ENCODE data around the gene PARN.
"Not testable (repeated sequence)": the region's sequence is repeated elsewhere in the genome, so short reads cannot be mapped to it uniquely, and the experiment has no call there.

The PARN gene

GRCh38 chr16:14640538-14640937 is 10.5 kb upstream of the PARN start:
- no peak for TF ChIP-seq ZFP30 (CRISPR knock-in tag; IDR thresholded peaks at IDR 0.05)
- no peak for TF ChIP-seq RARB (CRISPR knock-in tag; IDR thresholded peaks at IDR 0.05)
- TF ChIP-seq, protein P1, sequence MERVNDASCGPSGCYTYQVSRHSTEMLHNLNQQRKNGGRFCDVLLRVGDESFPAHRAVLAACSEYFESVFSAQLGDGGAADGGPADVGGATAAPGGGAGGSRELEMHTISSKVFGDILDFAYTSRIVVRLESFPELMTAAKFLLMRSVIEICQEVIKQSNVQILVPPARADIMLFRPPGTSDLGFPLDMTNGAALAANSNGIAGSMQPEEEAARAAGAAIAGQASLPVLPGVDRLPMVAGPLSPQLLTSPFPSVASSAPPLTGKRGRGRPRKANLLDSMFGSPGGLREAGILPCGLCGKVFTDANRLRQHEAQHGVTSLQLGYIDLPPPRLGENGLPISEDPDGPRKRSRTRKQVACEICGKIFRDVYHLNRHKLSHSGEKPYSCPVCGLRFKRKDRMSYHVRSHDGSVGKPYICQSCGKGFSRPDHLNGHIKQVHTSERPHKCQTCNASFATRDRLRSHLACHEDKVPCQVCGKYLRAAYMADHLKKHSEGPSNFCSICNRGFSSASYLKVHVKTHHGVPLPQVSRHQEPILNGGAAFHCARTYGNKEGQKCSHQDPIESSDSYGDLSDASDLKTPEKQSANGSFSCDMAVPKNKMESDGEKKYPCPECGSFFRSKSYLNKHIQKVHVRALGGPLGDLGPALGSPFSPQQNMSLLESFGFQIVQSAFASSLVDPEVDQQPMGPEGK (CRISPR knock-in tag; IDR thresholded peaks at IDR 0.05; ENCODE audit: borderline replicate concordance) = no peak
- no peak for TF ChIP-seq BACH2 (CRISPR knock-in tag; IDR thresholded peaks at IDR 0.05; ENCODE audit: borderline replicate concordance)
- ATAC-seq = no peak

- not testable (repeated sequence) for ATAC-seq
Observed at GRCh38 chr16:14636951-14637240, 6.8 kb upstream of the PARN start.

GRCh38 chr16:14636179-14636950 is 6.3 kb upstream of the PARN start:
- not testable (repeated sequence) for ATAC-seq

DNA sequence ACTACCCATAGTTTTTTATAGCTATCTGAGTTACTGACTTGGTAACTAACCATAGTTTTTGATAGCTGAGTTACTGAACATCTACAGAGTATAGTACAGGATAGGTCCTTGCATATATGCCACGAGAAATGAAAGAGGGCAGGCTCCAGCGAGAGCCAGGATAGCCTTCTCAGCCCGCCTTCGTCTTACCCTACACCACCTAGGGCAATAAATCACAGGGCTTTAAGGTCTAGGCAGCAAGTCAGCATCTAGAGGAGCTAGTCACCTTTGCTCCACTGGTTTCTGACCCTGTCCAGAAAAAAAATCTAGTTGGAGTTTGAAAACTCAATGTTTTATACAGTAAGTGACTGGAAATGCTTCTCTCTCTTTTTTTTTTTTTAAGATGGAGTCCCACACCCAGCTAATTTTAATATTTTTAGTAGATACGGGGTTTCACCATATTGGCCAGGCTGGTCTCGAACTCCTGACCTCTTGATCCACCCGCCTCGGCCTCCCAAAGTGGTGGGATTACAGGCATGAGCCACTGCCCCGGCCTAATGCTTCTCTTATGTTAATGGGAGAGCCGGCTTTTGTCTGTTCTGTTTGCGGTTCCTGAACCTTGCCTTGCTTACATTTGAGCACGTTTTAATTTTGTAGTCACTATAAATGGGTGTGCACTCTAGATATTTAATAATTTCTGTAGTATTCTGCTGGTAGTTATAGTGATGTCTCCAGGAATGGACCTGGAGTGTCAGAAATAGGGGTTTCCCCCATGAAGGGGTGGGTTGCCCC is 5.5 kb upstream of the PARN start:
- TF ChIP-seq BACH2 (CRISPR knock-in tag; IDR thresholded peaks at IDR 0.05; ENCODE audit: borderline replicate concordance) (no peak), TOX (CRISPR knock-in tag; IDR thresholded peaks at IDR 0.05; ENCODE audit: borderline replicate concordance) (no peak), OSR1 (CRISPR knock-in tag; IDR thresholded peaks at IDR 0.05) (no peak), ARNTL (CRISPR knock-in tag; IDR thresholded peaks at IDR 0.05; ENCODE audit: borderline replicate concordance, low read depth) (no peak), ZNF70 (CRISPR knock-in tag; IDR thresholded peaks at IDR 0.05) (no peak), ESRRG (CRISPR knock-in tag; IDR thresholded peaks at IDR 0.05) (no peak), POU6F1 (CRISPR knock-in tag; IDR thresholded peaks at IDR 0.05; ENCODE audit: borderline replicate concordance, low read depth) (no peak), ZFP3 (CRISPR knock-in tag; IDR thresholded peaks at IDR 0.05) (no peak), TSHZ2 (CRISPR knock-in tag; IDR thresholded peaks at IDR 0.05) (no peak), ZNF565 (CRISPR knock-in tag; conservative IDR thresholded peaks at IDR 0.05; ENCODE audit: low read depth) (no peak), PPARA (CRISPR knock-in tag; IDR thresholded peaks at IDR 0.05; ENCODE audit: borderline replicate concordance) (no peak), ZC3H10 (CRISPR knock-in tag; IDR thresholded peaks at IDR 0.05) (no peak), ZFP30 (CRISPR knock-in tag; IDR thresholded peaks at IDR 0.05) (no peak), GLIS3 (CRISPR knock-in tag; IDR thresholded peaks at IDR 0.05) (no peak), ISL1 (CRISPR knock-in tag; IDR thresholded peaks at IDR 0.05) (no peak), ZNF8 (CRISPR knock-in tag; IDR thresholded peaks at IDR 0.05) (no peak), RARB (CRISPR knock-in tag; IDR thresholded peaks at IDR 0.05) (no peak)
- TF ChIP-seq, protein P1 (CRISPR knock-in tag; IDR thresholded peaks at IDR 0.05; ENCODE audit: borderline replicate concordance) = no peak
- TF ChIP-seq, protein P2, sequence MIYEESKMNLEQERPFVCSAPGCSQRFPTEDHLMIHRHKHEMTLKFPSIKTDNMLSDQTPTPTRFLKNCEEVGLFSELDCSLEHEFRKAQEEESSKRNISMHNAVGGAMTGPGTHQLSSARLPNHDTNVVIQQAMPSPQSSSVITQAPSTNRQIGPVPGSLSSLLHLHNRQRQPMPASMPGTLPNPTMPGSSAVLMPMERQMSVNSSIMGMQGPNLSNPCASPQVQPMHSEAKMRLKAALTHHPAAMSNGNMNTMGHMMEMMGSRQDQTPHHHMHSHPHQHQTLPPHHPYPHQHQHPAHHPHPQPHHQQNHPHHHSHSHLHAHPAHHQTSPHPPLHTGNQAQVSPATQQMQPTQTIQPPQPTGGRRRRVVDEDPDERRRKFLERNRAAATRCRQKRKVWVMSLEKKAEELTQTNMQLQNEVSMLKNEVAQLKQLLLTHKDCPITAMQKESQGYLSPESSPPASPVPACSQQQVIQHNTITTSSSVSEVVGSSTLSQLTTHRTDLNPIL (CRISPR knock-in tag; IDR thresholded peaks at IDR 0.05; ENCODE audit: low read depth) = no peak
- no peak for ATAC-seq

All from SK-N-SH treated with all-trans-retinoic acid at 6 μM for 48 hours (cell line).